GM12878 (cell line): ENCODE results near the gene TRA2B.

Experiments
- EZH2 ChIP-seq: IDR thresholded peaks from 2 replicates; pipeline ENCODE4 v1.6.1; 2012; ENCODE audit warnings: low read depth, mild to moderate bottlenecking, control low read depth, inconsistent platforms, low read length, borderline replicate concordance; ENCODE audit not compliant: control insufficient read depth
- HCFC1 ChIP-seq: fragments of 150-350 bp; IDR thresholded peaks from 2 replicates; pipeline ENCODE4 v1.6.1; 2014; ENCODE audit warnings: low read length
- KDM1A ChIP-seq: fragments of 200-600 bp; sonication (generic); IDR thresholded peaks from 2 replicates; pipeline ENCODE4 v1.6.1; 2016; ENCODE audit warnings: borderline replicate concordance
- MAX ChIP-seq: IDR thresholded peaks from 2 replicates; pipeline ENCODE4 v1.6.1; 2012; ENCODE audit warnings: low read depth, low read length, improper control_type of control experiment
- POLR2A ChIP-seq: IDR thresholded peaks from 2 replicates; pipeline ENCODE4 v1.6.1; 2011; ENCODE audit warnings: low read depth, mild to moderate bottlenecking, low read length
- TAF1 ChIP-seq: IDR thresholded peaks from 2 replicates; pipeline ENCODE4 v1.6.1; 2011; ENCODE audit warnings: mild to moderate bottlenecking, low read depth, low read length, borderline replicate concordance
- TCF7 ChIP-seq: IDR thresholded peaks from 2 replicates; pipeline ENCODE4 v1.6.1; 2014; ENCODE audit warnings: antibody characterized with exemption, borderline replicate concordance
- ZNF24 ChIP-seq: fragments of 450-650 bp; IDR thresholded peaks from 2 replicates; pipeline ENCODE4 v1.6.1; 2017; ENCODE audit warnings: antibody characterized with exemption, mild to moderate bottlenecking
- TF ChIP-seq, protein P1 (sequence below), 3 experiments: IDR thresholded peaks in 2 of 3; conservative IDR thresholded peaks in 1 of 3; 2 replicates each; pipeline ENCODE4 v1.5.1; 2011; ENCODE audit warnings: low read depth in 3 of 3, low read length in 3 of 3, mild to moderate bottlenecking in 3 of 3, control low read depth in 2 of 3, moderate library complexity in 2 of 3, inconsistent platforms in 1 of 3, mixed read lengths in 1 of 3; ENCODE audit not compliant: control insufficient read depth in 2 of 3, insufficient read depth in 1 of 3; ENCODE audit errors: extremely low read depth in 1 of 3

GRCh38 chr3:185968168-185968567, 30.4 kb upstream of the TRA2B start:
- TF ChIP-seq MAX (no peak), ZNF24 (no peak), HCFC1 (no peak), POLR2A (no peak), TCF7 (no peak), EZH2 (no peak), TAF1 (no peak), KDM1A (no peak)
- TF ChIP-seq, protein P1, sequence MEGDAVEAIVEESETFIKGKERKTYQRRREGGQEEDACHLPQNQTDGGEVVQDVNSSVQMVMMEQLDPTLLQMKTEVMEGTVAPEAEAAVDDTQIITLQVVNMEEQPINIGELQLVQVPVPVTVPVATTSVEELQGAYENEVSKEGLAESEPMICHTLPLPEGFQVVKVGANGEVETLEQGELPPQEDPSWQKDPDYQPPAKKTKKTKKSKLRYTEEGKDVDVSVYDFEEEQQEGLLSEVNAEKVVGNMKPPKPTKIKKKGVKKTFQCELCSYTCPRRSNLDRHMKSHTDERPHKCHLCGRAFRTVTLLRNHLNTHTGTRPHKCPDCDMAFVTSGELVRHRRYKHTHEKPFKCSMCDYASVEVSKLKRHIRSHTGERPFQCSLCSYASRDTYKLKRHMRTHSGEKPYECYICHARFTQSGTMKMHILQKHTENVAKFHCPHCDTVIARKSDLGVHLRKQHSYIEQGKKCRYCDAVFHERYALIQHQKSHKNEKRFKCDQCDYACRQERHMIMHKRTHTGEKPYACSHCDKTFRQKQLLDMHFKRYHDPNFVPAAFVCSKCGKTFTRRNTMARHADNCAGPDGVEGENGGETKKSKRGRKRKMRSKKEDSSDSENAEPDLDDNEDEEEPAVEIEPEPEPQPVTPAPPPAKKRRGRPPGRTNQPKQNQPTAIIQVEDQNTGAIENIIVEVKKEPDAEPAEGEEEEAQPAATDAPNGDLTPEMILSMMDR (IDR thresholded peaks at IDR 0.05 in 2 of 3, conservative IDR thresholded peaks at IDR 0.05 in 1 of 3; ENCODE audit: control insufficient read depth in 2 of 3, extremely low read depth in 1 of 3, insufficient read depth in 1 of 3, low read depth in 3 of 3, low read length in 3 of 3), result no peak
